HCT116 (cell line): ENCODE measurements around the gene PPAT. TPM values are rescaled to one million over a fixed set of nuclear protein-coding genes. Genes with fewer than 3 reads are reported as not detected.

Experiments used
- ATAC-seq: fragments of 200-7000 bp; cut with Tn5 transposase; 2 replicates; pipeline ENCODE4 v1.9.1; 2020; ENCODE audit warnings: mild to moderate bottlenecking, moderate library complexity
- BruUV-seq: library from RNA; stranded (reverse); fragments of 400-500 nt; replicated peaks from 2 replicates; lab custom pipeline; 2021; lab: Mats Ljungman, UMichigan
- CTCF ChIA-PET: fragments of 300-600 bp; sonication (Branson Sonifier 250); formaldehyde crosslinking; loops from one replicate; lab custom pipeline; 2021; ENCODE audit warnings: antibody characterized with exemption; lab: Charles Lee
- POLR2A ChIA-PET: fragments of 300-600, 350-600 bp; sonication (Branson Sonifier 250); formaldehyde crosslinking; loops from one replicate; lab custom pipeline; 2021; ENCODE audit warnings: antibody characterized with exemption; lab: Charles Lee
- RAD21 ChIA-PET, 2 experiments: fragments of 300-600 bp; sonication (Branson Sonifier 250); formaldehyde crosslinking; loops; one replicate each; lab custom pipeline; 2023; ENCODE audit warnings: low total read pairs in 2 of 2; ENCODE audit not compliant: uncharacterized antibody in 2 of 2, unreplicated experiment in 2 of 2, low non-redundant PET in 1 of 2; lab: Charles Lee
- DNase-seq: peaks from one replicate; pipeline ENCODE4 v3.0.0-alpha.2; 2010; ENCODE audit warnings: low read depth, low spot score
- H2AFZ ChIP-seq: fragments of 200-600 bp; shearing (Covaris generic), sonication (generic); 2 replicates; pipeline ENCODE4 v1.6.1; 2017; ENCODE audit warnings: low read depth, mixed run types, mixed read lengths, antibody characterized with exemption, low read length; ENCODE audit not compliant: poor library complexity, severe bottlenecking
- H3K27ac ChIP-seq: 2 replicates; pipeline ENCODE4 v1.5.1; 2012; ENCODE audit warnings: low read depth, low read length
- H3K27me3 ChIP-seq: fragments of 200-600 bp; sonication (generic); 2 replicates; pipeline ENCODE4 v1.6.1; 2016; ENCODE audit warnings: mixed run types, low read length, mixed read lengths; ENCODE audit not compliant: insufficient read depth
- H3K36me3 ChIP-seq, 2 experiments: fragments of 200-500 bp in 1 of 2; fragments of 200-600 bp in 1 of 2; sonication (Bioruptor generic) in 1 of 2; sonication (generic) in 1 of 2; 2 replicates each; pipeline versions ENCODE4 v1.5.1 to v1.6.1; 2014 to 2016; ENCODE audit warnings: low read length in 2 of 2, inconsistent platforms in 1 of 2, mixed read lengths in 1 of 2, mixed run types in 1 of 2; ENCODE audit not compliant: insufficient read depth in 2 of 2, control insufficient read depth in 1 of 2
- H3K4me1 ChIP-seq, 2 experiments: fragments of 200-600 bp in 1 of 2; sonication (generic) in 1 of 2; 2 replicates each; pipeline versions ENCODE4 v1.5.1 to v1.6.1; 2012 to 2017; ENCODE audit warnings: low read length in 2 of 2, inconsistent platforms in 1 of 2, mild to moderate bottlenecking in 1 of 2, mixed read lengths in 1 of 2, mixed run types in 1 of 2, moderate library complexity in 1 of 2; ENCODE audit not compliant: insufficient read depth in 2 of 2, control insufficient read depth in 1 of 2
- H3K4me2 ChIP-seq: fragments of 200-600 bp; sonication (generic); 2 replicates; pipeline ENCODE4 v1.6.1; 2017; ENCODE audit warnings: mixed run types, low read length, mixed read lengths
- H3K4me3 ChIP-seq, 2 experiments: fragments of 200-600 bp in 1 of 2; sonication (generic) in 1 of 2; replicated peaks in 1 of 2; 2 replicates each; pipeline ENCODE4 v1.5.1; 2011 to 2016; ENCODE audit warnings: low read length in 2 of 2, control low read depth in 1 of 2, low read depth in 1 of 2, mild to moderate bottlenecking in 1 of 2, mixed read lengths in 1 of 2, mixed run types in 1 of 2
- H3K79me2 ChIP-seq: fragments of 200-600 bp; sonication (generic); 2 replicates; pipeline ENCODE4 v1.6.1; 2017; ENCODE audit warnings: mild to moderate bottlenecking, mixed run types, low read length, moderate library complexity, mixed read lengths; ENCODE audit not compliant: insufficient read depth
- H3K9ac ChIP-seq: fragments of 200-600 bp; sonication (generic); 2 replicates; pipeline ENCODE4 v1.6.1; 2016; ENCODE audit warnings: low read length, mixed read lengths
- H3K9me2 ChIP-seq: fragments of 200-600 bp; sonication (generic), shearing (Covaris generic); 2 replicates; pipeline ENCODE4 v1.6.1; 2017; ENCODE audit warnings: mixed run types, mild to moderate bottlenecking, moderate library complexity; ENCODE audit not compliant: insufficient read depth
- H3K9me3 ChIP-seq, 2 experiments: fragments of 200-500 bp in 1 of 2; fragments of 200-600 bp in 1 of 2; sonication (Bioruptor generic) in 1 of 2; sonication (generic) in 1 of 2; 2 replicates each; pipeline ENCODE4 v1.6.1; 2014 to 2017; ENCODE audit warnings: low read length in 2 of 2, mixed read lengths in 2 of 2, inconsistent platforms in 1 of 2, low read depth in 1 of 2, mild to moderate bottlenecking in 1 of 2, mixed run types in 1 of 2, moderate library complexity in 1 of 2; ENCODE audit not compliant: control insufficient read depth in 1 of 2, insufficient read depth in 1 of 2
- H4K20me1 ChIP-seq: fragments of 200-600 bp; sonication (generic), shearing (Covaris generic); 2 replicates; pipeline ENCODE4 v1.6.1; 2017; ENCODE audit warnings: mixed run types, mild to moderate bottlenecking, moderate library complexity; ENCODE audit not compliant: insufficient read depth
- CBX3 ChIP-seq: IDR thresholded peaks from 2 replicates; pipeline ENCODE4 v1.6.1; 2012; ENCODE audit warnings: low read depth
- CEBPB ChIP-seq: IDR thresholded peaks from 2 replicates; pipeline ENCODE4 v1.6.1; 2012; ENCODE audit warnings: low read depth
- POLR2AphosphoS5 ChIP-seq: IDR thresholded peaks from 2 replicates; pipeline ENCODE4 v1.6.1; 2011; ENCODE audit warnings: mild to moderate bottlenecking, low read depth, low read length, moderate library complexity
- TCF7L2 ChIP-seq: IDR thresholded peaks from 2 replicates; pipeline ENCODE4 v1.7.0; 2011; ENCODE audit warnings: borderline replicate concordance, inconsistent platforms; ENCODE audit not compliant: insufficient read depth, insufficient read length; ENCODE audit errors: extremely low read depth
- intact Hi-C: fragments of 100-400 bp; cut with micrococcal nuclease; formaldehyde crosslinking; loops from 2 replicates; pipeline ENCODE4 v1.10.0; 2022
- total RNA-seq: library from RNA; stranded (reverse); gene quantifications from one replicate; pipeline ENCODE4 v1.2.1, GENCODE V29; 2021; ENCODE audit not compliant: unreplicated experiment

PPAT gene
- total RNA-seq, 1 experiment from 2014 or later: 78.6 TPM

GRCh38 chr4:56374956-56375355 lies 60.5 kb downstream of the PPAT start:
- H3K9me2 ChIP-seq: no peaks in the 10 kb centered on the region
- DNase-seq (no peak), ATAC-seq (no peak)
- ChIA-PET POLR2A (no interaction called here), RAD21 (no interaction called here), CTCF (no interaction called here)
- H3K4me2 ChIP-seq: no peak overlapping the region
- no peaks in the 10 kb centered on the region for H3K4me1 ChIP-seq
- H3K36me3 ChIP-seq: peaks cover 0 to 5% of the 10 kb centered on the region in 2 experiments; a peak in 1 of 4 replicates
- no peaks in the 10 kb centered on the region for H3K9me3 ChIP-seq
- no peak overlapping the region for H3K4me3 ChIP-seq
- no peaks in the 10 kb centered on the region for H3K27me3 ChIP-seq
- TF ChIP-seq CBX3: no peak
- no peak for TF ChIP-seq POLR2AphosphoS5
- TF ChIP-seq TCF7L2: no peak
- no TSS peak for BruUV-seq
- H3K79me2 ChIP-seq: no peaks in the 10 kb centered on the region
- intact Hi-C loops: no loop called here
- no peak overlapping the region for H3K9ac ChIP-seq
- no peak overlapping the region for H3K27ac ChIP-seq
- no peak overlapping the region for H2AFZ ChIP-seq
- H4K20me1 ChIP-seq: no peaks in the 10 kb centered on the region

- BruUV-seq: no TSS peak
- H3K36me3 ChIP-seq: peaks cover 0 to 5% of the 10 kb centered on the region in 2 experiments; a peak in 1 of 4 replicates
- H3K27me3 ChIP-seq: no peaks in the 10 kb centered on the region
- no peak for ATAC-seq
- H3K9me2 ChIP-seq: no peaks in the 10 kb centered on the region
- H2AFZ ChIP-seq: no peak overlapping the region
- intact Hi-C loops: no loop called here
- ChIA-PET RAD21 (no interaction called here), POLR2A (no interaction called here), CTCF (no interaction called here)
- H3K9ac ChIP-seq: no peak overlapping the region
- no peaks in the 10 kb centered on the region for H4K20me1 ChIP-seq
- no peak overlapping the region for H3K4me3 ChIP-seq
- no peaks in the 10 kb centered on the region for H3K4me1 ChIP-seq
- H3K27ac ChIP-seq: no peak overlapping the region
- DNase-seq: no peak
- H3K4me2 ChIP-seq: no peak overlapping the region
- no peak for TF ChIP-seq CEBPB
- no peaks in the 10 kb centered on the region for H3K9me3 ChIP-seq
- no peaks in the 10 kb centered on the region for H3K79me2 ChIP-seq
Observed at GRCh38 chr4:56372774-56373173, 62.6 kb downstream of the PPAT start.
